GM12891 (cell line): ENCODE results near the gene LPAR2.

Experiments
- POLR2A ChIP-seq: IDR thresholded peaks from 2 replicates; pipeline ENCODE4 v1.6.1; 2011; ENCODE audit warnings: low read depth, low read length, control low read depth
- POLR2AphosphoS5 ChIP-seq: IDR thresholded peaks from 2 replicates; pipeline ENCODE4 v1.6.1; 2011; ENCODE audit warnings: low read depth, low read length, control low read depth
- TAF1 ChIP-seq: IDR thresholded peaks from 2 replicates; pipeline ENCODE4 v1.6.1; 2011; ENCODE audit warnings: low read depth, low read length, control low read depth

GRCh38 chr19:19662871-19663255 lies 34.8 kb upstream of the LPAR2 start:
- no peak for TF ChIP-seq POLR2A
- TF ChIP-seq POLR2AphosphoS5, result no peak
- no peak for TF ChIP-seq TAF1
